ENCODE measurements around the gene EVA1A.

GRCh38 chr2:75569546-75569945 is 8.8 kb upstream of the EVA1A start:
- TF ChIP-seq CTCF (conservative IDR thresholded peaks at IDR 0.05; ENCODE audit: low read length), result no peak
- TF ChIP-seq EZH2phosphoT487 (IDR thresholded peaks at IDR 0.05; ENCODE audit: borderline replicate concordance), result no peak
